DMS 273 (cell line): ENCODE results near the gene NDUFA13.

Source experiments
- DNase-seq: peaks from one replicate; lab custom pipeline; 2025; ENCODE audit not compliant: unreplicated experiment; lab: John Stamatoyannopoulos, UW

The NDUFA13 gene

GRCh38 chr19:19566306-19566705 is 50.3 kb downstream of the NDUFA13 start:
- DNase-seq, result no peak

- no peak for DNase-seq
These were observed 51.4 kb downstream of the NDUFA13 start for GRCh38 chr19:19567391-19567790.

- DNase-seq, result no peak
These were observed 53.1 kb downstream of the NDUFA13 start for GRCh38 chr19:19568802-19569756.

DNA sequence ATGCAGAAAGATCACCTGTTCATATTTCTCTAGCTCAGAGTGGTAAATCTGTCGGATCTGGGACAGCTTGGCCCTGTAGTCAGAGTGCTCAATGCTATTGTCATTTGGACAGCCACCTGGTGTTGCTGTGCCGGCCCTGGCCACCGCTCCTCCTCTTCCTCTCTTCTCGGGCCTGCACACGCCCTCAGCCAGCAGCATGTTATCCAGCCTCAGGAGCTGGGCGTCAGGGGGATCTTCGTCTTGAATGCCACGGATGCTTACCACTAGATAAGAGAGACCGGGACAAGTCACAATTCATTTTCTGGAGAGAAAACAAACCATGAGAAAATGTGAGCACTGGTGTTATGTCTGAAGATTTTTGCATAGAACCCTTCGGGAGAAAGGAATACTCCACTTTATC is 54.5 kb downstream of the NDUFA13 start:
- DNase-seq, result no peak

DNA sequence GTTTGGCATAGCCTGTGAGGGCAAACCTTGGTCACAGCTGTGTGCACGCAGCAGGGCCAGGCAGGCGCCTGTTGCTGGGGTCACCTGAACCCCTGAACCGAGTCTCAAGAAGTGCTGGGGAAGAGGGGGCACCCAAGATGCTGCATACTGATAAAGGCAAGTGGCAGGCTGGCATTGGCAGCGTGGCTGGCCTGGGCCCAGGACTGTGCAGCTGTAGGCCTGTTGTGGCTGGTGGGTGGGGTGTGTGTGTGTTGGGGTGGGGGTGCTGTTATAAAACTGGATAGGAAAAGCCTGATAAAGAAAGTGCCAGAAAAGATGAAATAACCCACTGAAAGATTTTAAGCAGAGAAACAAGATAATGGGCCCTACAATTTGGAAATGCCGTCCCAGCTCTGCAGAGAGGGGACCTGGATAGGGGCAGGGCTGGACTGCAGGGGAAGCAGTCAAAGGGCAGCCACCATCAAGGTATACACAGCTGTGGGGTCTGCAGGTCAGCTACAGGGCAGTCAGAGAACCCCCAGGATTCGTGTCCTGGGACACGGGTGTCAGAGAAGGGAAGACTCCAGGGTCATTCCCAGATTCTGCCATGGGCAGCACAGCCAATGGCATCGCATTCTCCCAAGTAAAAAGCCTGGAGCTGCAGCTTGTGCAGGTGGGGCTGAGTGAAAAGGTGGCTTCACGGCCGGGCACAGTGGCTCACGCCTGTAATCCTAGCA is 55.2 kb downstream of the NDUFA13 start:
- DNase-seq, result no peak

DNA sequence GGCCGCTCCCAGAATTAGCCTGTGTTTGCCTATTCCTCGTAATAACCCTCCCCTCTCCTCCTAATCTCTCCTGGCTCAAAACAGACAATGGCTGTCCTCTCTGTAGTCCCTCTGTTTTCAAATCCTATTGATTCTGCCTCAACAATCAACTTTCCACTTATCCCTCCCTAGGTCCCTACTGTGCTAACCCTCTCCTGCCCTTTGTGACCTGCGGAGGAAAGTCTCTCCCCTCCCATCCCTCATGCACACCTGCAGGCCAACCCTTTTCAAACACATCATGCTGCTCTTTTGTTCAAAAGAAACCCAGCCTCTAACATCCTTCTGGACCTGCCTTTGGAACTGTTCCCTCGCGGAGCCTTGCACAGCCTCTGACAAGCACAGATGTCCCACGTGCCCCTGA is 59.4 kb downstream of the NDUFA13 start:
- no peak for DNase-seq
